Measurements from ENCODE around the gene BAG2. TPM values are rescaled to one million over a fixed set of nuclear protein-coding genes. Genes with fewer than 3 reads are reported as not detected.

BAG2 gene
- total RNA-seq = 12.3 and 13.1 TPM in 2 replicates

- H3K27ac Mint-ChIP-seq = peak within 1 kb of the TSS; percentile 95
- intact Hi-C loops (cut with micrococcal nuclease) = loop anchor here (1.0 to 5.0 kb wide), 11 partner anchors 14 to 788 kb away; partner anchors contain the start of genes BEND6, KIAA1586 and RAB23
- peak within 1 kb of the TSS; percentile 93 for H3K4me3 Mint-ChIP-seq
- peaks cover 6% of the 10 kb centered on the region for H3K36me3 Mint-ChIP-seq (ENCODE audit: low read depth)
- H3K9me3 Mint-ChIP-seq = no peaks in the 10 kb centered on the region
- no peaks in the 10 kb centered on the region for H3K27me3 Mint-ChIP-seq (ENCODE audit: insufficient read depth)
- DNase-seq (ENCODE audit: low spot score) = peak; percentile 88
- H3K4me1 Mint-ChIP-seq (ENCODE audit: low read depth) = peaks cover 45% of the 10 kb centered on the region
Observed at GRCh38 chr6:57172136-57173055, at the start of gene BAG2. Gene BAG2, plus strand, starts transcription at chr6:57172326. Its CDS starts 372 bp downstream, at chr6:57172698.

DNA sequence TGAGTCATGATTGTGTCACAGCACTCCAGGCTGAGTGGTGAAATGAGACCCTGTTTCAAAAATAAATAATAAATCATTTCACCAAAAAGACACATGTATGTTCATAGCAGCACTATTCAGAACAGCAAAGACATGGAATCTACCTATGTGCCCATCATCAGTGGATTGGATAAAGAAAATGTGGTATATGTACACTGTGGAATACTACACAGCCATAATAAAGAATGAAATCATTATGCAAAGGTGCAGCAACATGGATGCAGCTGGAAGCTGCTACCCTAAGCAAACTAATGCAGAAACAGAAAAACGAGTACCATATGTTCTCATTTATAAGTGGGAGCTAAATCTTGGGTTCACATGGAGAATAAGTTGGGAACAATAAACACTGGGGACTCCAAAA, 49.0 kb upstream of the BAG2 start:
- Mint-ChIP-seq H3K27ac (no peak overlapping the region), H3K27me3 (ENCODE audit: insufficient read depth) (no peaks in the 10 kb centered on the region), H3K4me3 (no peak overlapping the region), H3K9me3 (peaks cover 12% of the 10 kb centered on the region), H3K4me1 (ENCODE audit: low read depth) (peaks cover 7% of the 10 kb centered on the region), H3K36me3 (ENCODE audit: low read depth) (peaks cover 39% of the 10 kb centered on the region)
- DNase-seq (ENCODE audit: low spot score) = no peak
- intact Hi-C loops (cut with micrococcal nuclease) = no loop called here

DNA sequence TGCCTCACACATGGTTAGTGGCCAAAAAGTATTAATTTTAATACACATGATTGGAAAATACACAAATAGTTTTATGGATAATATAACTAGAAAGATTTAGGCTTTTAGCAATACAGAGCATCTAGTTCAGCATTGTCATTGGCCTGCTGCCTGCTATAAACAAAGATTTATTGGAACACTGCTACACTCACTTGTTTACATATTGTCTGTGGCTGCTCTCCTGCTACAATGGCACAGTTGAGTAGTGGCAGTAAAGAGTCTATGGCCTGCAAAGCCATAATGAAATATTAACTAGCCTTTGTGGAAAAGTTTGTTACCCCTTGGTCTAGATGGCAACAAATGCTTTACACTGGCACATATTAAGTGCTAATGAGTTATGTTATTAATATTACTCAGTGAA, 44.4 kb upstream of the BAG2 start:
- peaks cover 15% of the 10 kb centered on the region for H3K4me1 Mint-ChIP-seq (ENCODE audit: low read depth)
- no peak overlapping the region for H3K4me3 Mint-ChIP-seq
- intact Hi-C loops (cut with micrococcal nuclease) = no loop called here
- no peak overlapping the region for H3K27ac Mint-ChIP-seq
- DNase-seq (ENCODE audit: low spot score) = no peak
- peaks cover 14% of the 10 kb centered on the region for H3K36me3 Mint-ChIP-seq (ENCODE audit: low read depth)
- no peaks in the 10 kb centered on the region for H3K27me3 Mint-ChIP-seq (ENCODE audit: insufficient read depth)
- no peaks in the 10 kb centered on the region for H3K9me3 Mint-ChIP-seq

DNA sequence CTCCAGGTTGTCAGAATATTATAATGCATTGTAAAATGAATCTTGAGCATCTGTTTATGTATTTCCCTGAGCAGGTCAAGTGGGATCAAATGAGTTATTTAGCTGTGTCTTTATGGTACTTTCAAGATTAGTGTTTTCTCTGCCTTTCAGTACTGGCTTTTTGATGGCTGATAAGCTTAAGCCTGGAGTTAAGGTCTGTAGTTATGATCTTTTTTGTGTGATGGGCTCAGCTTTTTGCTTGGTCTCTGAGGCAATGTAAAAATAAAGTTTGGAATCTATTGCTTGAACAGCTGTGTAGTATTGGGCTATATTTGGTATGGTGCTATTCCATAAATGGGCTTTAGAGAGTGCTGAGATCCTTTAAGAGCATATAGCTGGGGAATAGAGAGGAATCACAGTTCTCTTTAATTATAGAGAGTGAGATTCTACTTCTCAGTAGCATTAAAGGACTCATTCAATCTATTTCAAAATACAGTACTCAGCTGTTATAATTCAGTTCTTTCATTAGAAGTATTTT, 41.4 kb upstream of the BAG2 start:
- H3K27ac Mint-ChIP-seq = no peak overlapping the region
- no peaks in the 10 kb centered on the region for H3K27me3 Mint-ChIP-seq (ENCODE audit: insufficient read depth)

DNA sequence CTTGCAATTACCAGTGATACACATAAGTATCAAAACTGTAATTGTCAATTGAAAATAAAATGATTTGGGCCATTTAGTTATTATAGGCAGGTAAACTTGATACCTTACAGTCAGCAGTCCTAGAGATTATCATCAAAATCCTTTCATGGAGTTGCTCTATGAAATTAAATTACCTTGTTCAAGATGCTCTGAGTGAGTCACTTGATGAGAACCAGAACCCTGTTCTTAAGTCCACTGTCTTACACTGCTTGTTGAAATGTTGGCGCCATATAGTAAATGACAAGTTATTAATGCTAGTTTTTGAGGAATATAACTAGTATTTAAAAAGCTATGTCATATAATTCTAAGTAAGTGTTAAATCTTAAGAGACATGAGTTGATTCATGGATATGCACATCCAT, 37.2 kb upstream of the BAG2 start:
- H3K4me3 Mint-ChIP-seq = no peak overlapping the region
- H3K9me3 Mint-ChIP-seq = no peaks in the 10 kb centered on the region
- intact Hi-C loops (cut with micrococcal nuclease) = loop anchor here (5.0 kb wide), 1 partner anchor 37 kb away; the partner anchor contains the start of gene BAG2
- peaks cover 29% of the 10 kb centered on the region for H3K36me3 Mint-ChIP-seq (ENCODE audit: low read depth)
- H3K4me1 Mint-ChIP-seq (ENCODE audit: low read depth) = peaks cover 27% of the 10 kb centered on the region
- no peak for DNase-seq (ENCODE audit: low spot score)
- no peaks in the 10 kb centered on the region for H3K27me3 Mint-ChIP-seq (ENCODE audit: insufficient read depth)
- no peak overlapping the region for H3K27ac Mint-ChIP-seq

More for the DNA sequence above, 41.4 kb upstream of the BAG2 start:
- Mint-ChIP-seq H3K4me3 (no peak overlapping the region), H3K9me3 (no peaks in the 10 kb centered on the region), H3K4me1 (ENCODE audit: low read depth) (peaks cover 11% of the 10 kb centered on the region), H3K36me3 (ENCODE audit: low read depth) (peaks cover 18% of the 10 kb centered on the region)
- DNase-seq (ENCODE audit: low spot score) = no peak
- intact Hi-C loops (cut with micrococcal nuclease) = loop anchor here (2.0 kb wide), 1 partner anchor 16 kb away; no protein-coding TSS in a partner anchor

- H3K4me1 Mint-ChIP-seq (ENCODE audit: low read depth) = peaks cover 20% of the 10 kb centered on the region
- peaks cover 29% of the 10 kb centered on the region for H3K36me3 Mint-ChIP-seq (ENCODE audit: low read depth)
- intact Hi-C loops (cut with micrococcal nuclease) = loop anchor here (5.0 kb wide), 1 partner anchor 36 kb away; the partner anchor contains the start of gene BAG2
- H3K27me3 Mint-ChIP-seq (ENCODE audit: insufficient read depth) = no peaks in the 10 kb centered on the region
- no peak overlapping the region for H3K4me3 Mint-ChIP-seq
- no peaks in the 10 kb centered on the region for H3K9me3 Mint-ChIP-seq
- H3K27ac Mint-ChIP-seq = no peak overlapping the region
- no peak for DNase-seq (ENCODE audit: low spot score)
Observed at GRCh38 chr6:57135885-57136284, 36.2 kb upstream of the BAG2 start.

- Mint-ChIP-seq H3K27ac (no peak overlapping the region), H3K9me3 (no peaks in the 10 kb centered on the region), H3K4me1 (ENCODE audit: low read depth) (peaks cover 19% of the 10 kb centered on the region), H3K36me3 (ENCODE audit: low read depth) (peaks cover 39% of the 10 kb centered on the region), H3K27me3 (ENCODE audit: insufficient read depth) (no peaks in the 10 kb centered on the region), H3K4me3 (no peak overlapping the region)
- intact Hi-C loops (cut with micrococcal nuclease) = loop anchor here (5.0 kb wide), 1 partner anchor 35 kb away; the partner anchor contains the start of gene BAG2
- DNase-seq (ENCODE audit: low spot score) = no peak
Observed at GRCh38 chr6:57137350-57137749, 34.8 kb upstream of the BAG2 start.

DNA sequence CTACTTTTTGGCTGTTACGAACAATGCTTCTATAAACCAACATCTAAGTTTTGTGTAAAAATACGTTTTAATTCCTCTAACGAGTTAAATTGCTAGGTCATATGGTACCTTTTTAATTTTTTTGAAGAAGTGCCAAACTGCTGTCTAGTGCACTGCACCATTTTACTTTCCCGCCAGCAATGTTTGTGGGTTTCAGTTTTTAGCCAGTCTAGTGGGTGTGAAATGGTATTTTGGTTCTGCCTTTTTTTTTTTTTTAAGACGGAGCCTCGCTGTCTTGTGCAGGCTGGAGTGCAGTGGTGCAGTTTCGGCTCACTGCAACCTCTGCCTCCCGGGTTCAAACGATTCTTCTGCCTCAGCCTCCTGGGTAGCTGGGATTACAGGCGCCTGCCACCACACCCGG, 34.1 kb upstream of the BAG2 start:
- Mint-ChIP-seq H3K4me1 (ENCODE audit: low read depth) (peaks cover 19% of the 10 kb centered on the region), H3K9me3 (no peaks in the 10 kb centered on the region), H3K27me3 (ENCODE audit: insufficient read depth) (no peaks in the 10 kb centered on the region), H3K36me3 (ENCODE audit: low read depth) (peaks cover 39% of the 10 kb centered on the region), H3K27ac (no peak overlapping the region), H3K4me3 (no peak overlapping the region)
- intact Hi-C loops (cut with micrococcal nuclease) = loop anchor here (5.0 kb wide), 1 partner anchor 34 kb away; the partner anchor contains the start of gene BAG2
- DNase-seq (ENCODE audit: low spot score) = no peak

DNA sequence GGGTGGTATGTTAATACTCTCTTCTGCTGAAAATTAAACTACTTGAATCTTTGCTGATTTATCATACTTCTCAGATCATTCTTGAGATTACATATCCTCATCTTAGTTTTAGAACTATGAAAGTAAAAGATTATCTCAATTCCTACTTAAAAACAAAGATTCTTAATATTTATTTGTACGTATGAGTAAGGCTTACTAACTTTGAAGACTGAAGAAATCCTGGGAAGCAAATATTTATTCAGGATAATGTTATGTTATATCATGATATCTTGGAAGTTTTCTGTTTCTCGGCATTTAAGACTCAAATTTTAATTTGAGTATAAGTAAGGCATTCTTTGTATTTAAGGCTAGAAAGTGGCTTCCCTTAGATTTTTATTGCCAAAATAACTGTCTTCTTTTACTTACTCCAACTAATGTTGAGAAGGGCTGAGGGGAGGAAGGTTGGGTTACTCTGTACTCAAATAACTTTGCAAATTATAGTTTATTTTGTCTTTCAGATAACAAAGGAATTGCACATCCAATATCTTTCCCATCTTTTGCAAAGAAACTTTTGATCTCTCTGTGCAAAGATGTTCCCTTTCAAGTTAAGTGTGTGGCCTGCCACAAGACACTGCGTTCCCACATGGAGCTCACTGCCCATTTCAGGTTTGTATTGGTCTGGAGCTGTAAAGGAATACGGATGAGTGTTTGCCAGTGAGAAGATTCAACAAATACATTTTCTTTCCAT, 30.5 kb upstream of the BAG2 start:
- H3K4me3 Mint-ChIP-seq = no peak overlapping the region
- peaks cover 5% of the 10 kb centered on the region for H3K9me3 Mint-ChIP-seq
- H3K27ac Mint-ChIP-seq = no peak overlapping the region
- no peaks in the 10 kb centered on the region for H3K27me3 Mint-ChIP-seq (ENCODE audit: insufficient read depth)
- H3K4me1 Mint-ChIP-seq (ENCODE audit: low read depth) = peaks cover 18% of the 10 kb centered on the region
- no peak for DNase-seq (ENCODE audit: low spot score)
- intact Hi-C loops (cut with micrococcal nuclease) = no loop called here
- peaks cover 44% of the 10 kb centered on the region for H3K36me3 Mint-ChIP-seq (ENCODE audit: low read depth)

DNA sequence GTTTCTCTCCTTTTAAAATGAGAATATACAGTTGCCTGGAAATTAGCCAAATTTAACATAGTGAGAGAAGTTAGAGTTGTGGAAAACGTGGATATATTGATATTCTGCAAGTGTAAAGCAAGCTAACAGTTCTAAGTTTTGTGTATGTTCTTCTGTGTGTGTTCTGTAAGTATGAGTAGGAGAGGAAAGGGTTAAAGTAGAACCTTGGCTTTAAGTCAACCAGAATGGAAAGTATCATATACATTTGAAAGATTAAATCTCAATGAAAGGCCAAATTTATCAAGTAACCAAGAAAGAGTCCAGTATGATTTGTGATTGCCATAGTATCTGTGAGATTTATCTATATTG, 30.0 kb upstream of the BAG2 start:
- intact Hi-C loops (cut with micrococcal nuclease) = no loop called here
- H3K27ac Mint-ChIP-seq = no peak overlapping the region
- peaks cover 43% of the 10 kb centered on the region for H3K36me3 Mint-ChIP-seq (ENCODE audit: low read depth)
- H3K4me1 Mint-ChIP-seq (ENCODE audit: low read depth) = peaks cover 14% of the 10 kb centered on the region
- H3K4me3 Mint-ChIP-seq = no peak overlapping the region
- H3K27me3 Mint-ChIP-seq (ENCODE audit: insufficient read depth) = no peaks in the 10 kb centered on the region
- DNase-seq (ENCODE audit: low spot score) = no peak
- peaks cover 5% of the 10 kb centered on the region for H3K9me3 Mint-ChIP-seq

DNA sequence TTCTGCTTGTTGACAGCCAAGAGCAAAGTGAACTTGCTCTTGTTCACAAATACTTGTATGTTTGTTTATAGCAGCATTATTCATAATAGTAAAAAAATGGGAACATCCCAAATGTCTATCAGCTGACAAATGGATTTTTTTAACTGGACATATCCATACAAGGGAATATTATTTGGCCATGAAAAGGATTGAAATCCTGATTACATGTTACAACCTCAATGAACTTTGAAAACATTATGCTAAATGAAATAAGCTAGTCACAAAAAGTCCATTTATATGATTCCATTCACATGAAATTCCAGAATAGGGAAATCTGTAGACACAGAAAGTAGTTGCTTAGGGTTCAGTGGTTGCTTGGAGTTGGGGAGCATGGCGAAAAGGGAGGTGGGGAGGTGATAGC, 28.4 kb upstream of the BAG2 start:
- DNase-seq (ENCODE audit: low spot score) = no peak
- peaks cover 53% of the 10 kb centered on the region for H3K36me3 Mint-ChIP-seq (ENCODE audit: low read depth)
- H3K4me1 Mint-ChIP-seq (ENCODE audit: low read depth) = peaks cover 23% of the 10 kb centered on the region
- peaks cover 5% of the 10 kb centered on the region for H3K9me3 Mint-ChIP-seq
- no peak overlapping the region for H3K4me3 Mint-ChIP-seq
- intact Hi-C loops (cut with micrococcal nuclease) = no loop called here
- H3K27ac Mint-ChIP-seq = no peak overlapping the region
- H3K27me3 Mint-ChIP-seq (ENCODE audit: insufficient read depth) = no peaks in the 10 kb centered on the region

DNA sequence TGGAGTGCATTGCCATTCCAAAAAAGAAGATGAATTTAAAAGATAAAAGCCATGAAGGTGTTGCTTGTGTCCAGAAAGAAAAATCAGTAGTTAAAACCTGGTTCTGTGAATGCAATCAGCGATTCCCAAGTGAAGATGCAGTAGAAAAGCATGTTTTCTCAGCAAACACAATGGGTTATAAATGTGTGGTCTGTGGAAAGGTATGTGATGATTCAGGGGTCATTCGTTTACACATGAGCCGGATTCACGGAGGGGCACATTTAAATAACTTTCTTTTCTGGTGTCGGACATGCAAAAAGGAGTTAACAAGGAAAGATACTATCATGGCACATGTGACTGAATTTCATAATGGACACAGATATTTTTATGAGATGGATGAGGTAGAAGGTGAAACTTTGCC, 24.7 kb upstream of the BAG2 start:
- H3K4me1 Mint-ChIP-seq (ENCODE audit: low read depth) = peaks cover 25% of the 10 kb centered on the region
- DNase-seq (ENCODE audit: low spot score) = no peak
- intact Hi-C loops (cut with micrococcal nuclease) = no loop called here
- peaks cover 56% of the 10 kb centered on the region for H3K36me3 Mint-ChIP-seq (ENCODE audit: low read depth)
- H3K4me3 Mint-ChIP-seq = no peak overlapping the region
- no peak overlapping the region for H3K27ac Mint-ChIP-seq
- no peaks in the 10 kb centered on the region for H3K27me3 Mint-ChIP-seq (ENCODE audit: insufficient read depth)
- peaks cover 5% of the 10 kb centered on the region for H3K9me3 Mint-ChIP-seq
